GM19025 (cell line): ENCODE results near the gene RFX7.

Experiments
- ATAC-seq: cut with Tn5 transposase; IDR thresholded peaks from one replicate; pipeline ENCODE4 v1.9.1; 2021; ENCODE audit warnings: mild to moderate bottlenecking, low read depth, moderate library complexity; ENCODE audit not compliant: unreplicated experiment

RFX7 gene

DNA sequence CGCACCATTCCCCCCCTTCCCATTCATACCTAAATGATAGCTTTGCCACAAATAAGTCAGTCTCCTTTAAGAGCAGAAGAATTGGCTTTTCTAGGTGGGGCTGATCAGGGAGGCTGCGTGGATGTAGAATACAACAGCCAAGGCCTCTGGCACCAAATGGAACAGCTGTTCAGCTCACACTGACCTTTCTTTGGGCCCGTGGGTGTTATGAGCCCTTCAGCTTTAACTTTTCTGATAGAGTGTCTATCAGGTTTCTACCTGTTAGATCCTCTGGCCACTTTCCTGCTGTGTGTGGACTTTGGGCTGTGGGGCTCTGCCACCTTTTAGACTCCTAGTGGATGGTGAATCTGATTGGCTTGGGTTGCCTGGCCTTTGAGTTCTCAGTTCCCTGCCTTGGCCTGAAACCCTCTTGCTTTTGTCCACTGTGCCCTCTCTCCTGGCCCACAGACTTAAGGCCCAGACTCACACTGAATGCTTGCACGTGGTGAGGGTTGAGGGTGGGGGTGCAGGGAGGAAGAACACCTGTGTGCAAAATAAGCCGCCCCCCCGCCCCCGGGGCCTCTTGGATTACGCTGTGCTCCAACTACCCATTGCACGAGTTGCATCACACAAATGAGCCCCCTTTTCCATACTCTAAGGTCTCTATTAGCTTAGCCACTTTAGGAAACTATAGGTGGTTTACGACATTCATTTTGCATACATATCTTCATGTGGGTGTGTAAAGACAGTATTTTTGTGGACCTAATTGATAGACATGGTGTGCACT, 1.3 kb upstream of the RFX7 start:
- no peak for ATAC-seq

GRCh38 chr15:56244038-56244810, 545 bp upstream of the RFX7 start:
- ATAC-seq, result no peak

GRCh38 chr15:56242576-56243162, 1.0 kb downstream of the RFX7 start:
- no peak for ATAC-seq

- no peak for ATAC-seq
These were observed 2.1 kb downstream of the RFX7 start for GRCh38 chr15:56241374-56242105.

DNA sequence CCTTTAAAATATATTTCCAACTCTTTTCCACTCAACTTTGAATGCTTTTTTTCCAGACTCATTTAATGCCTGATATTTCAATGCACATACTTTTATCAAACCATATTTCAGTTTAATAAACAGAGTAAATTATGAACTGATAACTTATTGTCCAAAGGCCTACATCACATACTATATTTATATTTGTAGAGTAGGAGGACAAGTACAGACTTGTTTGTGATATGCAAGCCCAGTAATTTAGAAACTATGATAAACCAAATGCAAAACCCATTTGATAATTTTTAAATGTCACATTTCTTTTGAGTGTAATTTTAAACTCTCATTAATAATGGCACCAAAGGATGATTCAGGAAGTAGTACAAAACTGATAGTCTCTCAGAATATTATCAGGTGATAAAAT, 3.3 kb downstream of the RFX7 start:
- ATAC-seq, result no peak

DNA sequence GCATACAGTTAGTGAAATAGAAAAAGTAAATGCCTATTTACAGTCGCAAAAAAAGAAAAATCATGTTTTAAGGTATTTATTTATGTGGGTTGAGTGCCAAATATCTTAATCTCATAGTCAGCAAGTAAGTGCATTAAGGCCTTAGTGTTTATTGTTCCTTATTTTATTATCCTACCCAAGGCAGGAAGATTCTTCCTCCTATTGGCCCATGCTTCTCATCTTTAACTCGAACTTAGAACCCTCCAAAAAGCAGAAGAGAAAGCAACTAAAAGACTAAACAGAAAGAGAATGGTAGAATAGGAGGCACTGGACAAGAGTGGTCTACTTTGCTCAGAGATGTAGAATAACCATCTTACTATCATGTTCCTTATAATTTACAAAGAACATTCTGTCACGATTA, 7.5 kb downstream of the RFX7 start:
- ATAC-seq, result no peak

DNA sequence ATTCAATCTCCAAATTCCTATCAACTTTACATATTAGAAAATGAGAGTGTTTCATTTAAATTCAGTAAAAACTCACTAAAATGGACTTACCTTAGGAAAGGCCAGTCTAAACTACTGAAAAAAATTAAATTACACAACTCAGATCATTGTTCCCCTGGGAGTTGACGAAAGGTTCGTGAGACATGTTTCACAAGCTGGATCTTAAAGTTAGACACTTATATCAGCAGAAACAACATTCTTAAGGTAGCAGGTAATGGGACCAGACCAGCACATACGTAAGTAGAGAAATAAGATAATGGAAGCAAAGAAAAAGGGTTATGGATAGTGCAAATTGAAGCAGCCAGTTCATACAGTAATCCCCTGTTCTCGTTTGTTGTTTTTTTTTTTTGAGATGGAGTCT, 8.9 kb downstream of the RFX7 start:
- no peak for ATAC-seq

DNA sequence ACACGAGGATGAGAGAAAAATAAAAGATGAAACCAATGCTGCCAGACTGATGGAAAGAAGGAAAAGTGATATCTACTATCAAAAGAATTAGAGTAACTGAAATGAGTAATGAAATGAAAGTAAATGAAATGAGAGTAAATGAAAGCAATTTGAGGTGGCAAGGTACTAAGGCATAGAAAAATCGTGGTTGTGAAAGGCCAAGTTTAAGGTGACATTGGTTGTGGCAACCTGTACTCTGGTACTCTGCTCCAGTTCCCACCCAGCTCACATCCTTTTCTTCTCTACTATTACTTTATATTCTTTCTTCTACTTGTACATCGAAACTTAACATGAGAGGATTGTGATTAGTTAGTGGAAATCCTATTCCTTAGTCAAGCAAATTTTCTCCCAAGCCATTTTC, 10.1 kb downstream of the RFX7 start:
- no peak for ATAC-seq

- no peak for ATAC-seq
These were observed 11.6 kb downstream of the RFX7 start for GRCh38 chr15:56232058-56232457.

GRCh38 chr15:56228854-56229253, 14.8 kb downstream of the RFX7 start:
- ATAC-seq, result no peak

DNA sequence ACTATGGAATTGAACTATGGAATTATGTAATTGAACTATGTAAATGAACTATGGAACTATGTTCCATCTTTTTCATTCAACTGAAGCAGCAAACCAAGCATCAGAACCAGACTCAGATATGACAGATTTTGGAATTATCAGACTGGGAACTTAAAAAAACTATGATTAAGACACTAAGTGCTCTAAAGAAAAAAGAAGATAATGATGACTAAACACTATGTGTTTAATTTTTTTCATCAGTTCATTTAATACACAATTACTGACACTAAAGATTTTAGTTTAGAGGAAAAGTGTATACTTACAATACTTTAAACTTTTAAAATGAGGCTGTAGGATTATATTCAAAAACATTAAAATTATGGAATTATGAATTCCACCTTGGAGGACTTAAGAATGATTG, 15.3 kb downstream of the RFX7 start:
- ATAC-seq, result no peak

- ATAC-seq, result no peak
These were observed 15.9 kb downstream of the RFX7 start for GRCh38 chr15:56227780-56228179.

DNA sequence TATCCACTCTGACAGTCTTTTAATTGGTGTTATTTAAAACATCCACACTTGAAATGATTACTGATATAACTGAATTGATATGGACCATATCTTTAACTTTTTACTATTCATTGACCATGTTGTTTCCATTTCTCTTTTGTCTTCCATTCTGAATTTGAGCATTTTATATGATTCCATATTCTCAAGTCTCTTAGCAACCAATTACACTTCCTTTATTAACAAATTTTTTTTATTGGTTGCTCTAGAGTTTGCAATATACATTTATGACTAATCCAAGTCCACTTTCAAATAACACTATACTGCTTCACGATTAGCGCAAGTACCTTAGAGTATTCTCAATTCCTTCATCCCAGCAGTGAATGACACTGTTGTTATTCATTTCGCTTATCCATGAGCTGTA, 16.4 kb downstream of the RFX7 start:
- no peak for ATAC-seq

GRCh38 chr15:56225520-56225919, 18.2 kb downstream of the RFX7 start:
- ATAC-seq, result no peak

DNA sequence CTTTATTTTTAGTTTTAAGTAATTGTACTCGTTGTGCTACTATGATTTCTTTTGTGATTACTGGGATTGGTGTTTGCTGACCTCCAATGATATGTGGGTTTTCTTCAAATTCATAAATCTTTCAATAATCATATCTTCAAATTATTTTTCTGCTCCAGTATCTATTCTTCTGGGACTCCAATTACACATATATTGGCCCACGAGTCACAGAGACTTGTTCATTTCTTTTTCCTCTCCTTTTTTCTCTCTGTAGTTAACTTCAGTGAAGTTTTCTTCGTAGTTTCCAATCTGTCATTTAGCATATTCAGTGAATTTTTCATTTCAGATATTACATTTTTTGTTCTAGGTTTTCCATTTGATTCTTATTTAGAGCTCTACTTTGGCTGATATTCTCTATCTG, 21.4 kb downstream of the RFX7 start:
- ATAC-seq, result no peak

DNA sequence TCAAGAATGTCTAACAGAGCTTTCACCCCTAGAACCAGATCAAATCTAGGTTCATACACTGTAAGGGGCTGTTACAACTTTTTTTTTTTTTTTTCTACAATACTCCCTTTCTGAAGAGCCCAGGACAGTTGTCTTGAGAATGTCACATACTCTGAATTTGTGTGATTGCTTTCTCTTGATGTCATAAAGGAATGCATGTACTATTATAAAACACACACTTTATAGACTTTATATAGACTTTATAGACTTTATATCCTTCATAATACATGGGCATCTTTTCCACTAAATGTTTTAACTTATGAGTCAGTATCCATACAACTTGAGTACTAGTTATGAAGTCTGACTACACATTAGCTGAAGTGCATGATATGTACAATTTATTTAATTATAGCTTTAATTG, 26.3 kb downstream of the RFX7 start:
- ATAC-seq, result no peak

DNA sequence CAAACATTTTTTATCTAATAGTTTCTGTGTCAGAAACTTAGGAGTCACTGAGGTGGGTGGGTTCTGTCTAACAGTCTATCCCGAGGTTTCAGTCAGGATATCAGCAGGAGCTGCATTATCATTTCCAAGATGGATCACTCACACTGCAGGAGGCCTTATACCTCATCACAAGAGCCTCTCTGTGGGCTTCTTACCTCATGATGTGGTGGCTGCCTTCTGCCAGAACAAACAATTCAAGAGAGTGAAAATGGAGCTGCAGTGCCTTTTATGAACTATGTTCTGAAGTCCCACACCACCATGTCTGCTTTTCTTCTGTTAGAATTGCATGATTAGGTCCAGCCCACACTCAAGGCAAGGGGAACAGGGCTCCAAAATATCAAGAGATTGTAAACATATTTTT, 27.9 kb downstream of the RFX7 start:
- ATAC-seq, result no peak

DNA sequence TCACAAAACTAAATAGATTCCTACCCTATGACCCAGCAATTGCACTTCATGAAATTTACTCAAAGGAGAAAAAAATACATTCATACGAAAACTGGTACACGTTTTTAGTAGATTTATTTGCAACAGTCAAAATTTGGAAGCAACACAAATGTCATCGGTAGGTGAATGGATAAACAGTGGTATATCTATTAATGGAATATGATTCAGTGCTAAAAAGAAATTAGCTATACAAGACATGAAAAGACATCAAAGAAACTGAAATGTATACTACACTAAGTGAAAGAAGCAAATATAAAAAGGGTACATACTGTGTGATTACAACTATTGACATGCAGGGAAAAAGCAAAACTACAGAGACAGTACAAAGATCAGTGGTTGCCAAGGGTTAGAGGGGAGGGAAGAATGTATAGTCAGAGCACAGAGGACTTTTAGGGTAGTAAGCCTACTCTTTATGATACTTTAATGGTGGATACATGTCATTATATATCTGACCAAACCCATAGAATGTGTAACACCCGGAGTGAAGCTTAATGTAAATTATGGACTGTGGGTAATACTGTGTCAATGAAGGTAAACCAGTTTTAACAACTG, 31.6 kb downstream of the RFX7 start:
- ATAC-seq, result no peak

GRCh38 chr15:56211064-56211463, 32.6 kb downstream of the RFX7 start:
- ATAC-seq, result no peak

GRCh38 chr15:56208641-56209155, 35.0 kb downstream of the RFX7 start:
- no peak for ATAC-seq
